Measurements from ENCODE around the gene POLR2B.
"Not testable (repeated sequence)": the region's sequence is repeated elsewhere in the genome, so short reads cannot be mapped to it uniquely, and the experiment has no call there.

POLR2B gene

DNA sequence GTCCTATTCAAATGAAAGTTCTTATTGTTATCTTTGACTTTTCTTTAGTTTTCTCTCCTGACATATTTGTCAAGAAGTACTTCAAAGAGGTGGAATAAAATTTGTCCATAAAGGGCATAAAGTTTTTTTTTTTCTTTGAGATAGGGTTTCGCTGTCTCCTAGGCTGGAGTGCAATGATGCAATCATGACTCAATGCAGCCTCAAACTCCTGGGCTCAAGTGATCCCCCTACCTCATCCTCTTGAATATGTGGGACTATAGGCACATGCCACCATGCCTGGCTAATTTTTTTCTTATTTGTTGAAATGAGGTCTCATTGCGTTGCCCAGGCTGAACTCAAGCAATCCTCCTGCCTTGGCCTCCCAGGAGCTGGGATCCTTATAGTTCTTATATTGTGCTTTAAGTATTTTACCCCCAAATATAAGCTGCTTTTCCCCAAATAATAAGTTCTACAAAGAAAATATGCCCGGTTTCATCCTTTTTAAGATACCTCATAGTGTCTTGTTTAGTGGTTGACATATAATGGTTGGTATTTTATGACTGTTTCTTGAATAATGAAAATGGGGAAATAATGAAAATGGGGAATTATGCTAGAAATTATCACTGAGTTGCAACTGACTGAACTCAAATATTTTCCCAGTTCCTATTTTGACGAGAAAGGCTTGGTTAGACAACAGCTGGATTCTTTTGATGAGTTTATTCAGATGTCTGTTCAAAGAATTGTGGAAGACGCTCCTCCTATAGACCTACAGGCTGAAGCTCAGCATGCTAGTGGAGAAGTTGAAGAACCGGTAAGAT, 11.6 kb downstream of the POLR2B start:
- FAIRE-seq = no peak

- FAIRE-seq = no peak
Measured at GRCh38 chr4:56995525-56995924, 16.8 kb downstream of the POLR2B start.

- no peak for FAIRE-seq
Measured at GRCh38 chr4:56999751-57000150, 21.1 kb downstream of the POLR2B start.

DNA sequence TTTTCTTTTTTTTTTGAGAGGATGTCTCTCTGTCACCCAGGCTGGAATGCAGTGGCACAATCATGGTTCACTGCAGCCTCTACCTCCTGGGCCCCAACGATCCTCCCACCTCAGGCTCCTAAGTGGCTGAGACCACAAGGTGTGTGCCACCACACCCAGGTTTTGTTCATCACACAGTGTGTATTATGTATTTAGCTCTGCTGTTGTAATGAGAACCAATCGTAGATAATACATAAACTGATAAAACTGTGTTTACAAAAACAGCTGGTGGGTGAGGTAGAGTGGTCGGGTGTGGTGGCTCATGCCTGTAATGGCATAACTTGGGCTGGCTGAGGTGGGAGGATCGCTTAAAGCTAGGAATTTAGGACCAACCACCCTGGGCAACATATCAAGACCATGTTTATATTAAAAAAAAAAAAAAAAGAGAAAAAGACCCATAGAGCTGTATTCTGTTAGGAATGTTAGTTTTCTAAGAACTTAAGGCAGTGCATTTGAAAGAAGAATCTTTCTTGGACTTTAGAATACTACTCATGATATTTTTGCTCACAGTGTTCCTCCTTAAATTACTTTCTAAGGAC, 34.9 kb downstream of the POLR2B start:
- no peak for FAIRE-seq

DNA sequence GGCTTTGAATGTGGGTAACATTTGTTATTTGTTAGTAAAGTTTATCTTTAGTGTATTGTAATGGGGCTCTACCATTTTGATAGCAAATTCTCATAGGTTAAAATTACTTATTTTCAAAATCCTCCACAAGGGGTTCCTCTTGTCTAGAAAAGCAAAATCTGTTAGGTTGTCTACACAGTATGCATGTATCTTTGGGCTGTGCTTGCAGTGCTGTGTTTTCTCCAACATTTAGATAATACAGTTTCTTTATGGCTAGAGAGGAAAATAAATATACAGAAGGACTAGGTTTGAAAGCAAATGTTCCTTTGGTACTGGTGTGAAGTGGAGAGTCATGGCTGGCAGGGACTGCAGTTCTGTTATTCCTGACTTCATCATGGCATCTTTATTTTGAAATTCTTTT, 40.3 kb downstream of the POLR2B start:
- peak; percentile 64 for FAIRE-seq

DNA sequence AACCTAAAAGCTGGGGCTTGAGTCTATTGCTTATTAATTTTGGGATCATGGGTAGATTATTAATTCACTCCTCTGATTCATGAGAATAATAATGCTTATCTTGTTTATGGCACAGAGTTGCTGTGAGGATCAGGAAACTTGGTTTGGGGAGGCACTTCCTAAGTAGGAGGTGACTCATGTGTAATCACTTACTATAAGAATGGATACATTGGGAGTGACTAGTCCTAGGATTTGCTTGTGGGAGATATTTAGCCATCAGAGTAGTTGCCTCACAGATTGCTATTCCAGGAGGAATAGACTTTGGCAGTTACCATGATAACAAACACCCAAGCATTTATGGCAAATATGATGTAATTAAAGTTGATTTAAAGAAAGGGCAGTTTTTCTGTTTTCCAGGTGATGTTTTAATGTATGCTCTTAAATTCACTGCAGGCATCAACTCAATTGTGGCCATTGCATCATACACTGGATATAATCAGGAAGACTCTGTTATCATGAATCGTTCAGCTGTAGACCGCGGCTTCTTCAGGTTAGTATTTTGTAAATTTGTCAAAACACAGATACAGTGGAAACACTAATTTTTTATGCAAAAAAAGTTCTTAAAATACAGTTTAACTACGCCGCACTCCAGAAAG, 41.9 kb downstream of the POLR2B start:
- no peak for FAIRE-seq

DNA sequence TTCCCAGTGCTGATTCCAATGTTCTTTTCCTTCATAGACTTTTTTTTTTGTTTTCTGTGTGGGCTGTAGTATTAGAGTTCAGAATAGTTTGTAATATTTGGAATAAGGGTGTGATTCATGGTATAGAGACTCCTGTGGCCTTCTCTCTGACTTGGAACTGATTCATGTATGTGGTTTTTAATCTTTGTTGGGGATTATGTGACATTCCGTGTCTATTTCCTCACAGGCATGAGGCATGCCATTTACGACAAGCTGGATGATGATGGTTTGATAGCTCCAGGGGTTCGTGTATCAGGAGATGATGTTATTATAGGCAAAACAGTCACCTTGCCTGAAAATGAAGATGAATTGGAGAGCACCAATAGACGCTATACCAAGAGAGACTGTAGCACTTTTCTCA, 44.4 kb downstream of the POLR2B start:
- no peak for FAIRE-seq

DNA sequence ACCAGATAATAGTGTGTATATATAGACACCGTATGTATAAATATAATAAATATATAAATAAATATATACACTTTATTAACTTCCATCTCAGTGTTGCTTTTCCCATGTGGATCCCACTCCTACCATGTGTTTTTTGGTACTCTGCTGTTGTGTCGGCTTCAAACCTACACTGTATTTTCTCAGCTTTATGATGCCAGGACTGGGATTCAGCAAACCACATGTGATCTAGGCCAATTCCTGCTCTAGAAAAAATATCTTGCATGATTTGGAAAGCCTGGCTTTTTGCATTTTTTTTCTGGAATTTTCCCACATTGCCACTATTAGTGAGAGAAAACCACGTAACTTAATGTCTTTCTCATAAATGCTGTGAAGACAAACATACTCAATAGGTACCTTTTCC, 55.8 kb downstream of the POLR2B start:
- peak; percentile 17 for FAIRE-seq

- FAIRE-seq = no peak
Measured at GRCh38 chr4:57037982-57038604, 59.4 kb downstream of the POLR2B start.

DNA sequence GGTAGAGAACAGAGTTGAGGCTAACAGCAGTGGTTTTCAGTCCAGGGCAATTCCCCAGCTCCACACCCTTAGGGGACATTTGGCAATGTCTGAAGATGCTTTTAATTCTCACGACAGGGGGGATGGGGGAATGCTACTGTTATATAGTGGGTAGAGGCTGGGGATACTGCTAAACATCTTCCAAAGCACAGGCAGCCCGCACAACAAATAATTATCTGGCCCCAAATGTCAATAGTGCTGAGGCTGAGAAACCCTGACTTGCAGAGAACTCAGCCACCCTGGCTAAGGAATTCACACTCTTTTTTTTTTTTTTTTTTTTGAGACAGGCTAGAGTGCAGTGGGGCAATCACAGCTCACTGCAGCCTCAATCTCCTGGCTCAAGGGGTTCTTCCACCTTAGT, 60.6 kb downstream of the POLR2B start:
- FAIRE-seq = no peak

DNA sequence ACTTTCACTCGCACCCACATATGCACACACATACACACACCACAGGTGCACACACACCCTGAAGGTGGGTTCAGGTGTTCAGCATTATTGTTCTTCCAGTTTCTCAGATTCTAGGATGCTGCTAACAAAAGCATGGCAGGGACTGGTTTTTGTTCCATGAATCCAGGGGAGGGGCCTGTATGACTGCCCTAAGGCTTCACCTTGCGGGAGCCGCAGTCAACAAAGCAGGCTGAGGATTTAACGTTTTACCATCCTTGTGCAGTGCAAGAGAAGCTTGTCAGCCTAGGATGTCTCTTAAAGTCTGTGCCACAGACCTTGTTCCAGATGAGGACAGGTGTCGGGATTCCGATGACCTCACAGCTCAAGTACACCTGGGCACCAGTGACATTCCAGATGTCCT, 61.8 kb downstream of the POLR2B start:
- no peak for FAIRE-seq

- FAIRE-seq = no peak
Measured at GRCh38 chr4:57041020-57041419, 62.3 kb downstream of the POLR2B start.

DNA sequence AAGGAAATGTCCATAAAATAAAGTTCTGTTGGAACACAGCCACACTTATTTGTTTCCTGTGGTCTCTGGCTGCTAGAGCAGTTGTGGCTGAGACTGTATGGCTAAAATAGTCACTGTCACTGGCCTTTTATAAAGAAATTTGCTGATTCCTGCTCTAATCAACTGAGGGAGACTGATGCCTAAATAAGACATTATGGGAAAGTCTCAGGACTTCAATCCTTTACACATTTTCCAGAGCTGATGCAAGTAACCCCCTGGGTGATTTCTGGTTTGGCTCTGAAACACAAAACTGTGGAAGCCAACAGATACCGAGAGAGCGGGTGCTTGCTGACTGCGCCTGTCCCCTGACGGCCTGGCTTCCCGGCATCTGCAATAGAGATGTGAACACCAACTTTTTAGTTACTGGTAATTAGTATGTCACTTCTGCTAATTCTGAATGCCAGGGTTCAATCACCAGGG, 64.0 kb downstream of the POLR2B start:
- no peak for FAIRE-seq

DNA sequence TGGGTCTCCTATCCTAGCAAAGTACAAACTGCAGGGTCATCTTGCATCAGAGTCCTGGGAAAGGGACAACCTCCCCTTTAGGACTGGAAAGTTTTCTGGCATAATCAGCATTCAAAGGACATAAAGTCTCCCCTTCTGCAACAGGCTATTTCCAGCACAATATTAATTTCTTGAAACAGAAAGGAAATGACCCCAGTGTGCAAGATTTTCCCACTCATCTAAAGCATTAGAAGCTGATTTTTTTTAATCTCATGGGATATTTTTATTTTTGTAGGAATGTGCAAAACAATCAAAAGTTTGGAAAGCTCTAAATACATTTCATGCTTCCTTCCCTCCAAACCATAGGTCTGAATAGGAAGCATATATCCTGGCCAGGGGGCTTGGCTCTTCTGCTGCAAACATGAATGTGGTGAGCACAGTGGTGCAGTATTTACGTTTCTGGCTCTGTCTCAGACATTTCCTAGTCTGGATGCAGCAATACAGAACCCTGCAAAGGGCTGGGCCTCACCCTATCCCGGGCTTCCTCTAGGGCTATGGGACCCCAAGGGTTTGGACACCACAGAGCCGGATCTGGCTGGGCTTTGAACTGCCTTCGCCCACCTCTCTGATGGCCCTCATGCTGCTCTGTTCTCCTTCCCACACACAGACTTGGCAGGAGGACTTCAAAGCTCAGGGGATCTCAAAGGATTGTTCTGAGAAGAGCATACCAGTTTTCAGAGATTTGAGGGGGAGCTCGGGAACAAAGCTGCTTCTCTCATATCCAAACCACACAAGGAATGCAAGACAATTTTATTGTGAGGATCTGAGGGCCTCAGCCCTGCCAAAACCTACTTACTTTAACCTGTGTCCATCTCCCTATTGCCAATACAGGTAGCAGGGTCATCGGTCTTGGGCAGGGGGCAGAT, 64.9 kb downstream of the POLR2B start:
- FAIRE-seq = peak; percentile 91

DNA sequence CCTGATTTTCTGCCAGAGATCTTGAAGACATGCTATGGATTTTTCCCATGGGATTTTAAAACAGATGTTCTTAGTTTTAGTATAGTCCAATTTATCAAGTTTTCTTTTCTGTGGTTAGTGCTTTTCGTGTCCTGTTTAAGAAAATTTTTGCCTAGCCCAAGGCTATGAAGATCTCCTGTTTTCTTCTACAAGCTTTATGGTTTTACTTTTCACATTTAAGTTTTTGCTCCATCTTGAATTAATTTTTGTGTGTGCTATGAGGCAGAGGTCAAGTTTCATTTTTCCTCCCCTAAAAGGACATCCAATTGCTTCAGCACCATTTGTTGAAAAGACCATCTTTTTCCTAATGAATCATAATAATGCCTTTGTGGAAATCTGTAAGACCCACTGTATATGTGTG, 65.6 kb downstream of the POLR2B start:
- FAIRE-seq = peak; percentile 11

- FAIRE-seq = peak; percentile 88
Measured at GRCh38 chr4:57044996-57045395, 66.3 kb downstream of the POLR2B start.

DNA sequence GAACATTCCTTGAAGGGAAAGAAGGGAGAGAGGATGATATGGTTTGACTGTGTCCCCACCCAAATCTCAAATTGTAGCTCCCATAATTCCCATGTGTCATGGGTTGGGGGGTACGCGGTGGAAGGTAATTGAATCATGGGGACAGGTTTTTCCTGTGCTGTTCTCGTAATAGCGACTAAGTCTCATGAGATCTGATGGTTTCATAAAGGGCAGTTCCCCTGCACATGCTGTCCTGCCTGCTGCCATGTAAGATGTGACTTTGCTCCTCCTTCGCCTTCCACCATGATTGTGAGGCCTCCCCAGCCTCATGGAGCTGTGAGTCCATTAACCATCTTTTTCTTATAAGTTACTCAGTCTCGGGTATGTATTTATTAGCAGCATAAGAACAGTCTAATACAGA, 68.3 kb downstream of the POLR2B start:
- FAIRE-seq = not testable (repeated sequence)

DNA sequence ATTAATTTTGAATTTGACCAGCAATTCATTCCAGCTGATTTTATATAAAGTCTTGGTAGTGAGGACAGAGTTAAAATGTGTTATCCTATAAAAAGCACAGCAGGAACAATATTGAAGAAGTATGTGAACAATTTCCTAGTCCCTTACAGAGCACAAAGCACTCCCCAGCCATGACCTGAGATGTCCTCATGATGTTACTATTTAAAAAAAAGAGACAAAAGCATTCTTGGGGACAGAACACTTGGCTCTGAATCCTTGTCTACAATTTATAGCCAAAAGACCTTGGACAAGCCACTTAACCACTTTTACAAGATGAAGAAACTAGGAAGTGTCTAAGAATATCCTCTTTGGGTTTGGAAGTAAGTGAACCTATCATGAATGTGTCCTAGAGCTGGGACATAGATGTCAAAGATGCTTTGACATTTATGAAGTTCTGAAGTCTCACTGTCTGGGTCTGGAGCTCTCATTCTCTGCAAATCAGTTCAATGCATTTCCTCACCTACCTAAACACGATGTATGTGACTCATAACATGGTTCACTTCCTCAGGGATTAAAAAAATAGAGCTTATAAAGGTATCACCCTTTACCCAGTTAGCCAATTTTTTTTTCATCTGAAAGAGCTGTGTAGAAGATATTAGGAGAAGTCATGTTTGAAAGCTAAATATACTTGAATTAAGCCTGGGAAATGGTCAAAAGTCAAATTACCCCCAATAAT, 70.1 kb downstream of the POLR2B start:
- FAIRE-seq = no peak

- FAIRE-seq = no peak
Measured at GRCh38 chr4:57051095-57051494, 72.4 kb downstream of the POLR2B start.

DNA sequence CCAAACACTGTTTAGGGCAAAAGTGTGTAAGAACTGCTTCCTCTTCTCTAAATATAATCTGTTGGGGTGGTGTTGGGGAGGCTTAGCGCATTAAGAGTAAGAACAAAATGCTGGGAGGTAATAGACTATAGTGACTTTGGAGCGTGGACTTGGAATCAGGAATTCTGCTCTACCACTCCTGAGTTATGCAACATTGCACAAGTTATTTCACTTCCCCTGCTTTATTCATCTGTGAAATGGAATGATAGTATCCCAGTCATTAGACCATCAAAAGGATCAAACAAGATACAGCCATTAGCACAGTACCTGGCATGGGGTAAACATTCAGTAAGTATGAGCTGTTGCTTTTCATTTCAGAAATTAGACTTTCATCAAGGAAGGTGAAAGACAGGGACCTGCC, 72.8 kb downstream of the POLR2B start:
- FAIRE-seq = no peak

- FAIRE-seq = no peak
Measured at GRCh38 chr4:57053508-57053907, 74.8 kb downstream of the POLR2B start.

- no peak for FAIRE-seq
Measured at GRCh38 chr4:57055886-57056285, 77.2 kb downstream of the POLR2B start.
